Stimulated activated CD4-positive, alpha-beta T cell treated with anti-CD3 and anti-CD28 coated beads, Interleukin-4, amount 100 ng/mL, for 4 hours (primary cell): ENCODE results near the gene CPO.
"Not testable (repeated sequence)": the region's sequence is repeated elsewhere in the genome, so short reads cannot be mapped to it uniquely, and the experiment has no call there.

ENCODE experiments used
- DNase-seq, 2 experiments: peaks; one replicate each; pipeline ENCODE4 v3.0.0-alpha.2; 2020

CPO gene, protein sequence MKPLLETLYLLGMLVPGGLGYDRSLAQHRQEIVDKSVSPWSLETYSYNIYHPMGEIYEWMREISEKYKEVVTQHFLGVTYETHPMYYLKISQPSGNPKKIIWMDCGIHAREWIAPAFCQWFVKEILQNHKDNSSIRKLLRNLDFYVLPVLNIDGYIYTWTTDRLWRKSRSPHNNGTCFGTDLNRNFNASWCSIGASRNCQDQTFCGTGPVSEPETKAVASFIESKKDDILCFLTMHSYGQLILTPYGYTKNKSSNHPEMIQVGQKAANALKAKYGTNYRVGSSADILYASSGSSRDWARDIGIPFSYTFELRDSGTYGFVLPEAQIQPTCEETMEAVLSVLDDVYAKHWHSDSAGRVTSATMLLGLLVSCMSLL

DNA sequence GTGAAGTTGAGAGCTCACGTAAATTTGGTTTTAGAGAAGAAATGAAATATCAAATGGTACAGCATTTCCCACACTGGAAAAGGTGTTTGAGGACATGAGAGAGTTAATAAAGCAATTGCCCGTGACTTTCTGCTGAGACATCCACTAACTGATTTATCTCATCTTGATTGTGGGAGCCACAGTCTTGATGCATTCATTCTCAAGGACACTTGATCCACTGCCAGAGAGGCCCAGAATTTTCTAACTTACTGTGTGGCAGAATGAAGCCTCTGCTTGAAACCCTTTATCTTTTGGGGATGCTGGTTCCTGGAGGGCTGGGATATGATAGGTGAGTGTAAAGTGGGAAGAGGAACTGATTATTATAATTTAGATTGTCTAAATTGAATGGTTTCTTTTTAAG is at the start of gene CPO:
Gene CPO, plus strand, starts transcription at position 179 of the 400 bp plus-strand sequence. Its CDS starts 82 bp downstream, at position 261.
- no peak for DNase-seq

DNA sequence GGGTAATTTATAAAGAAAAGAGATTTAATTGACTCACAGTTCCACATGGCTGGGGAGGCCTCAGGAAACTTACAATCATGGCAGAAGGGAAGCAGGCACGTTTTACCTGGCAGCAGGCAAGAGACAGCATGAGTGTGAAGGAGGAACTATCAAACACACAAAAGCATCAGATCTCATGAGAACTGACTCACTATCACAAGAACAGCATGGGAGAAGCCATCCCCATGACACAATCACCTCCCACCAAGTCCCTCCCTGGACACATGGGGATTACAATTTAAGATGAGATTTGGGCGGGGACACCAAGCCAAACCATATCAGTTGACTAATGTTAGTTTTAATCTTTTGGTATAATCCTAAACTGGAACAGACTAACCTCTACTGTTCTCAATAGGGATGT is 49.1 kb upstream of the CPO start:
- no peak for DNase-seq

DNA sequence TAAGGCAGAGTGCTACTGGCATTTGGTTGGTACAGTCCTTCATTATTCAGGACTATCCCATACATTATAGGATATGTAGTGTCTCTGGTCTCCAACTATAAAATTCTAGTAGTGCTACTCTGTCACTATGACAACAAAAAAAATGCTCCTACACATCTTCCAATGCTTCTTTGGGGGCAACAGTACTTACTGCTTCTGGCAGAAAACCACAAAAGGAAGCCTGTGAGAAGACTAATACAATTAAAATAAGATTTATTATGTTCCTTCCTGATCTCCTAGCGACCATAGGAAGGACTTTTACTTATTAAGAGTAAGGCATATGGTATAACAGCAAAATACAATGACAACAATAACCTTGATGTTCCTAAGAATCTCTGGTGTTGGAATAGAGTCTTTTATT is 48.4 kb upstream of the CPO start:
- no peak for DNase-seq

DNA sequence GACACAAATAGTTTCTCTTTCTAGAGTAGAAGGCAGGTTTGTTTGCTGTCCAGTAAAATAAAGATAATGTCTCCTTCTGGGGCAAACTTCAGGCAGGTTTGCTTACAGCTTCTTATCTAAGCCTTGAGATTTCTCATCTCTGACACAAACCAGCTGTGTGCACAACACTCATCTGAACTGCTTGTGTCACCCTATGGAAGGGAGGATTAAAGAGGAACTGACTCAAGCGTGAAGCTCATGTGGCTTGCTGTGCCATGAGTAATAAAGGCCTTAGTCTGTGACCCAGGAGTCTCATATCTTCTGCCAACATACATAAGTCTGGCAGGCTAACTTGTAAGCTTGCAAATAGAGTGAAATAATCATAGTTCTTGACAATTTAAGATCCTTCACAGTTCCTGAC is 24.2 kb upstream of the CPO start:
- DNase-seq, result no peak

DNA sequence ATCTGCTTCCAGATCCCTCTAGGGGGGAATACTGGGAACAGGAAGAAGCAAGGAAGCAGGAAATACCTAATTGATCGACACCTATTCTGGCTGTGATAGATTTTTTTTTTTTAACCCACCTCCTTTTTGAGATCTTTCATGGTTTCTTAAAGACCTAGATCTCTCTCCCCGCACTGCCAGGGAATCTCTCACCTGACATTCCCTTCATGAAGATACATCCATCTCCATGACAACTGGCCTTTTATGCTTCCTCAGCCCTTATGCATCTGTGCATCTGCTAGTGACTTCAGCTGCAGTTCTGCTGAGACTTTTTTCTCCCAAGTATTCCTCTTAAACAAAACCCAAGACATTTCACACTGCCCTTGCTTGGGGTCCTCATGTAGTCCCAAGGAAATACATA is 21.1 kb upstream of the CPO start:
- DNase-seq, result no peak

DNA sequence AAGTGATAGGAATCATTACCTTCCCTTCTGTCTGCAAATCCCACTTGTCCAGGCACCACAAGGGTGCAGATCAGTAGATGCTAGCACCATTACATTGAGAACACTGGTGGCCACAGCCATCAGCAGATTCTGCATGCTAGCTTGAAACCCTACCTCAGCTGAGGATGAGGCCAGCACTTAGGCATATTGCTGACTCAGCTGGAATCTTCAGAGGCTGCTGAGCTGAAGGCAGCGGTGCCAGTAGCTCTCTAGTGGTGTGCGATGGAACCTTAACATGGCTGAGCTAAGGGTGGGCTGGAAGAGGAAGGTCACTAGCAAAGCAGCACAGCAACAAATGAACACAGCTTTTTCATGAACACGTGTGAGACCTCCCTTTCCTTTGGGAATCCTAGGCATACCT is 19.0 kb upstream of the CPO start:
- DNase-seq, result no peak

DNA sequence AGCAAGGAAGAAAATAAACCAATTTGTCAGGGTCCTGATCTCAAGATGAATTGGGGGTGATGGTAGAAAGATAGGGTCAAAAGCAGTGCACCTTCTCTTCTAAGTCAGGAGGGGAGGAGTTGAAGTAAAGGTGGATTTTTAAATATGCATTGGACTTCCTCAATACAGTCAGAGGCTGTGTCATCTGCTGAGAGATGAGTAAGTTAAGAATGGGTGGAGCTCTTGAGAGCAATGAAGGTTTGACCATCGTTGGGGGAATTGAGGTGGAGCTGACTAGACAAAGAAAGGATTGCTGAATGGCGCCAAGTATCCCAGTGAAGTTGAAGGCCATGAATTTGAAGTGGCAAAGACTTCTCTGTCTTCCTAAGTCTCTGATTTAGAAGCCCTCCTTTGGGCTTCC is 18.4 kb upstream of the CPO start:
- no peak for DNase-seq

DNA sequence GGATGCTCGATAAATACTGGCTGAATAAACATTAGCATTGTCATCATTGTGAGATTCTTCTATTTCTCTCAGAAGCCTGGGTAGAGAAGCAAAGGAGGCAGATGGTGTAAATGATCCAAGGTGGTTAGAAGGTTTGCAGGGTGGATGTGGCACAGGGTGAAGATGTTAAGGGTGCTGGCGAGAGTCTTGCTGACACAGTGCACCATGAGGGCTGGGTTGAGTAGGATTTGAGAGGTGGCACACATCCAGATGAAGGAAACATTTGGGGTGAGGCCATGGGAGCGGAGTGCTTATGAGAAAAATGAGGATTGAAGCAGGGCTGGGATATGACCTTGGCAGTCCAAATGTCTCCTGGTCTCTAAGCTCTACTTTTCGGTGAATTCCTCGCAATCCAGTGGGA is 17.8 kb upstream of the CPO start:
- no peak for DNase-seq

DNA sequence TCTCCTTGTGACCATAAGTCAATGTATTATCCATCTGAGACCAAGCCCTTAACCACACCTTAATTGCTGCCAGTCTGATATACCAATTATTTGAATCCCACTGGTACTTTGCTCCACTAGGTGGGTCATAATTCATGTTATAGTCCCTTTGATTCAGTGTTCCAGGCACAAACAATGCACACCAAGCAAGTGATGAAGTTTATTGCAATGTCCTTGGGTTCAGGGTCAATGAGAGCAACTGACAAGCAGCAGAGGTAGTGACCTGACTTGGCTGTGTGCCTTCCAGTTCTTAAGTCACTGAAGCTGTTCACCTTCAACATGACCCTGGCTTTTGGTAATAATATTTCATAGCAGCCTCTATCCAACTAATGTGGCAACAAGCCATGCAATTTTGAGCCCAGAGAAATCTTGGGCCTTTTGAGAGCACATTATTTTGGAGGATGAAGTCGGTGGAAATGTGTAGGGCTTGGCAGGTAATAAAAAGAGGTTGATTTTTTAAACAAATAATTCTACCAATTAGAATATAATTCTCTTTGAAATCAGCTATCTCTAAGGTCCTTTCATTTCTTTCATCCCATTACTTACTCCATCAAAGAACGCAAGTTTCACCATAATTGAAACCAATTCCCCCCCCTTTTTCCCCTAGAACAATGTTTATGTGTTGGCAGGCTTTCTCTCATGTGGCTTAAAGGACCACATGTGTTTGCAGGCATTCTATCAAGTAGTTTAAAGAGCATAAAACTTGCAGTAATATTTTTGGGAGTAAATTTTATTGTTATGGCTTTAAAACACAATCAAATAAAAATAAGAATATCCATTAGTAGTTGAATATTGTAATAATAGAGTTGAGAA is 3.1 kb upstream of the CPO start:
- no peak for DNase-seq

DNA sequence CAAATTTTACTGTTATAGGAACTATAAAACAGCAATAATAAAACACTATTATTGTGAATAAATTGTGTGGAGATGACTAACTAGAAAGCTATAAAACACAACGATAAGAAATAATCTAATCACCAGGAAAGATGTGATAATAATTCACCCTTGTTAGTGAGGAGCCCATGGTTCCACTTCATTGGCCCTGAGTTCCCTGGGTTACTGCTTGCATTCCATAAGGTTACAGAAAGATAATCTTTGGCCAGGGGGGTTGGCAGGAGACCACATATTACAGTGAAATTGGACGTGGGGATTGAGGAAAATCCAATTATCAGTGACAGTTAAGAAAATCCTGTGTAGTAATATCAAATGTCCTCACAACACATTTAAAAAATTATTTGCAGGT is 2.5 kb upstream of the CPO start:
- no peak for DNase-seq

DNA sequence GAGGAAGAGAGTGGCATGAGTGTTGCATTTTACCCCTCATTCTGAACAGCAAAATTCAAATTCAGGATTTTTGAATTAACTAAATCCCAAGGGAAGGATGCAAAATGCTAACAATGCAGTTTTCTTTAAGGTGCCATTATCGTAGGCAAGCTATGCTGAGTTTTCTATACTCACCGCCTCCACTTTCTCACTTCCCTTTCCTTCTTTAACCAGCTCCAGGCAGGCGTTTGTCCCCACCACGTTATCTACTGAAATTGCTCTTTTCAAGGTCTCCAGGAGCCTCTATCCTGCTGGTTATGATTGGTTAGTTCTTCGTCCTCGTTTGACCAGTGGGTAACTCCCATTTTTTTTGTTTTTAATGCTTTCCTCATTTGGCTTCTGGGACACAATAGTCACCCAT is 1.8 kb upstream of the CPO start:
- no peak for DNase-seq

DNA sequence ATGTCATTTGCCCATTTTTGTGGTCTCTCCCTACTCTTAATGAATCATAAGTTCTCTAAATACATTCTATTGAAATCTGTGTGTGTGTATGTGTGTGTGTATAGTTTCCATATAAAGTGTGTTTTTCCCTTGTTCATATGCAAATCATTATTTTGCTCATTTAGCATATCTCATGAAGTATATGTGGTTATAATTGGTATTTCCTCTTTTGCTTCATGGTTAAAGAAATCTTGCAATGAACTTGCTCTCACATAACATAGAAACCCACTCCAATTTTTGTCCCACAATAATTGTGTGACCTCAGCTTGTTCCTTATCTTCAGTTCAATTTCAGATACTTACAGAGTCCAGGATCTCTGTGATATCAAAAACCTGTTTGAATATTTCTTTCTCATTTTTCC is 1.2 kb downstream of the CPO start:
- DNase-seq, result no peak

DNA sequence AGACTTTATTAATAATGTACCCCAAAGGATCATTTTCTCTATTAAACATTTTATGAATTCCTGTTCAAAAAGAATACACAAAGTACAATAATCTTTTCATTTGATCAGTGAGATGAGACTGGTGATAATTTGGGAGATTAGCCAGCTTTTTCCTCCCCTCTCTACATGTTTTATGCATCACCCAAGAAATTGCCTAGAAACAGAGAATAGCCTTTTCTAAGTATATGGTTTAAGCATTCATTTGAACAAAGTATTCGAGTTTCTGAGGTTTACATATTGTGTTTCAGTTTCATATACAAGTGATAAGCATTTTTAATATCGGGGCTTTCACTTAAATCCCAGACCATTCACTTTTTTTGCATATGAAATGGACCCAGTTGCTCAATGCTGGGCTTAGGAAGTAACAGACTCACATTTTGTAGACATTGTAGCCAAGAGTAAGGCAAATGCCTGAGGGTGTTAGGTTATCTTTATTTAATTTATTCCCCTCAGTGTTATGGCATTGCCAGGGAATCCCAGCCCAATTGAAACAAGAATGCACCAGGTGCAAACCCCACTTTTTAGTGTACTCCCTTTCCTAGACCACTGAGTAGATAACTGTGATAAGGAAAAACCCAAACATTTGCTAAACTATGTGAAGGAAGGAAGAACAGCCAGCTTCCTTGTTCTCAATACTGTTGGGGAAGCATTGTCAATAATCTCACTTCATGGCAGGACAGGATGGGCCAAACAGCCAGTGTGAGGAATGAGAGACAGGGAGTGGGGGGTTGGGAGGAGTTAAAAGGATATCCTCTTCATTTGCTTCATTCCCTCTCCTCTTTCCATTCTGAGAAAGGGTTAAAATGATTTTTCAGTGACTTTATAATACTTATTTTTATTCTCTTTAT is 3.5 kb downstream of the CPO start:
- DNase-seq, result no peak

DNA sequence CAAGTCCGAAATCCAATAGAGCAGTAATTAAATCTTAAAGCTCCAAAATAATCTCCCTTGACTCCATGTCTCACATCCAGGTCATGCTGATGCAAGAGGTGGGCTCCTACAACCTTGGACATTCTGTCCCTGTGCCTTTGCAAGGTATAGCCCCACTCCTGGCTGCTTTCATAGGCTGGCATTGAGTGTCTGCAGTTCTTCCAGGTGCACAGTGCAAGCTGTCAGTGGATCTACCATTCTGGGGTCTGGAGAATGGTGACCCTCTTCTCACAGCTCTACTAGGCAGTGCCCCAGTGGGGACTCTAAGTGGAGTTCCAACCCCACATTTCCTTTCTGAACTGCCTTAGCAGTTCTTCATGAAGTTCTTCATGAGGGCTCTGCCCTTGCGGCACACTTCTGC is 14.1 kb downstream of the CPO start:
- not testable (repeated sequence) for DNase-seq

DNA sequence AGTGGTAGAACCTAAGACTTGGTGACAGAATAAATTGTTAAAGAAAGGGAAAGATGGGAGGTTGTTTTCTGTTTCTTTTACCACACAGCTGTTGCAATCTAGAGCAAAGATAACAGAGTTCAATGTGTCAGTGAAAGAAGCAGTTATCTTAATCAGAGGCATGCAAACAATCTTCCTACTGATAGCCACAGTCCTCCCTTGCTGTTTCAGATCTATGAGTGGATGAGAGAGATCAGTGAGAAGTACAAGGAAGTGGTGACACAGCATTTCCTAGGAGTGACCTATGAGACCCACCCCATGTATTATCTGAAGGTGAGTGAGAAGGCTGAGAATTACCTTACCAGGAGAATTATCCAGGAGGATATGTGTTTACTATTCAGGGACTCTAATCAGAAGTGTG is 15.9 kb downstream of the CPO start:
- DNase-seq, result no peak

DNA sequence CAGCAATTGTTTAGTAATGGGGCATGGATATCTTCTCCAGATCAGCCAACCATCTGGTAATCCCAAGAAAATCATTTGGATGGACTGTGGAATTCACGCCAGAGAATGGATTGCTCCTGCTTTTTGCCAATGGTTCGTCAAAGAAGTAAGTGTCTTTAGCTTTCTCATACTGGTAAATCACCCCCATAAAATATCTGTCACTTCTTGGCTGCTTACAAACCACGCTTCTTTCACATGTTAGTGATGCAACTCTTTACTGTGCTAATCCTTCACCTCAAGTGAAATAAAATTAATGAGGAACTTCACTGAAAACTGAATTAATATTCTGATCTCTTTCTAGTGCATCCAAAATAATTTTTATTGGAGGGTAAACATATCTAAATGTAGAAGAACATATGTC is 18.9 kb downstream of the CPO start:
- no peak for DNase-seq

DNA sequence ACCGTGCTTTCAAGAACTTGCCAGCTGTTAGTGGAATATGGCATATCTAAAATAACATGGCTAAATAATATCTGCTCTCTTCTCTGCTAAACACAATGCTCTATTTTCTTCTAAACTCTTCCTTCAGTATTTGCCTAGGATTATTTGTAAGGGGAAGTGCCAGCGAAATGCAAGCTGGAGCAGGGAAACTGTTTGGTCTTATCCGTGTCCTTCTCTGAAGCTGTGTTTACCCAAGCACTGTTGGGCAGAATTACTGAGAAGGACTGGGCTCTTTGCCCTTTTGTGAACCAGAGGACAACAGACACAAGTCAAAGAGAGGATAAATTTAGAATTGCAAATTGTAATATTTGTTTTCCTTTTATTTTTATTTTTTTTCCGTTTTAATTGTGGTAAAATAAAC is 23.6 kb downstream of the CPO start:
- no peak for DNase-seq

DNA sequence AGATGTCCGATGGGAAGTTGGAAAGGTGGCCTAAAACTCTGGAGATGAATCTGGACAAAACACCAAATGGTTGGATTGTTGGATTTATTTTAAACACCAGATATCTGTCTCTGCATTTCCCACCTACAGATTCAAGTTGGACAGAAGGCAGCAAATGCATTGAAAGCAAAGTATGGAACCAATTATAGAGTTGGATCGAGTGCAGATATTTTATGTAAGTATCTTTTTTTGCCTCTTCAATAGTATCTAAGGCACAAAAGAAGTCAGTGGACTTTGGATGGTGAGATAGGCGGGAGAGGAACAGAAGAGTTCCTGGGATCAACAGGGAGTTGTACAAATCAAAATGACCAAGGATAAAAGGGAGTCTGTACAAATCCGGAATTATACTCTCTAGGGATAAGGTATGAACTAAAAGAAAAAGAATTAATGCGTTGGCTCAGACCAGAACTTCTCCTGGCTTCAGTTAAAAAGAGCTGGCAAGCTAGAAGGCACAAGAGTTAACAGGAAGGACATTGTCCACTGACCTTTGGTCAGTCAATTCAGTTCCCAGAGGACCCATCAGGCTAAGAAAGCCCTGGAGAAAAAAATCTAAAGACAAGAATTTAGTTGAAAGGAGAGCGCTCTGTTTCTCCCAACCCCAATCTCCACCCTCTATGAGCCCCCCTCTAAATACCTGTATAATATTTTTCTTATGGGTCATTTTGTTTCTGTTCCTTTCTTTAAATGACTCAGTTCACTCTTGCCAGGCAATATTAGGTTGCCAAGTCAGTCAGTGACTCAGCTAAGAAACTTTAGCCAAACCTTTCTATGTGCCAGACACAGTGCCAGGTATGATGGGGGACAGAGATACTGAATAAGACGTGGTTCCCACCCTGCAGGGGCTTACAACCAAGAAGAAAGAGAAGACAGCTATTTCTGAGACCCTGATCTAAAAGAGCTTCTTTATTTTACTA is 29.1 kb downstream of the CPO start:
- no peak for DNase-seq

DNA sequence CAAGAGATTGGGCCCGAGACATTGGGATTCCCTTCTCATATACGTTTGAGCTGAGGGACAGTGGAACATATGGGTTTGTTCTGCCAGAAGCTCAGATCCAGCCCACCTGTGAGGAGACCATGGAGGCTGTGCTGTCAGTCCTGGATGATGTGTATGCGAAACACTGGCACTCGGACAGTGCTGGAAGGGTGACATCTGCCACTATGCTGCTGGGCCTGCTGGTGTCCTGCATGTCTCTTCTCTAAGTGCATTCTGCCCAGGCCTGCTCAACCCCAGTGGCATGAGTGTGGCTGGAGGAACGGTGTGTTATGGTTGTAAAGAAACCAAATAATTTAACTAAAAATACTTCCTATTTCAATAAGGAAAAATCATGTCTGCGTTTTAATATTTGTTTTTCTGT is 29.9 kb downstream of the CPO start:
- DNase-seq, result no peak

DNA sequence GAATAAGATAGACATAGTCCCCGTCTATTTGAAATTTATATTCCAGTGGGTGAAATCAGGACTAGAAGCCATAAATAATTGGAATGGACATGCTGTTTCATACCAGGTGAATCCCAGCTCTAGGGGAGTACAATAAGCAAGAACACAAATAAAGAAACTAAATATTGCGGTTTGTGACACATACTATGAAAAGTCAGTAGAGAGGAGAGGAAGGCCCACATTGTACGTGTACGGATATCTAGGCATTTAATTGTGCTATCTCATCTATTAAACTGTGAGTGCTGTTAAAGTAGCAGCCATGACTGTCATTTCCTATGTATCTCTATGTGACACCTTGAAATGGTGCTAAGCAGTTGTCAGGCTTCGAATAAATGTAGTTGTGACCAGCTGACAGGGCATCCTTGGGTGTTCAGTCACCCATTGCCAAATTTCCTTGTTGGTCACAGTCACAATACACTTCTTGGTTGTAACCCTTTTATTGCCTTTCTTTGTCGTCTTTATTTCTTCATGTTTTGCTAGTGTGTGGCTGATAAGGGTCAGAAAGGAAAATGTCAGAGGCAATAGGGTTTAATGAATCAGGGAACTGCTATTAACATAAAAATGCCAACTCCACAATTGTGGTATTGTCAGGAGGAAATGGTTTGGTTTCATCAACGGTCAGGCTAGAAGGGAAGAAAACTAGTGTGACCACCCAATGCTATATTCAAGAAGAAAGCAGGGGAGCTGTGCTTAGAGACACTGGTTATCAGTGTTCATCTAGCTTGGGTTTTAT is 31.5 kb downstream of the CPO start:
- DNase-seq, result no peak

DNA sequence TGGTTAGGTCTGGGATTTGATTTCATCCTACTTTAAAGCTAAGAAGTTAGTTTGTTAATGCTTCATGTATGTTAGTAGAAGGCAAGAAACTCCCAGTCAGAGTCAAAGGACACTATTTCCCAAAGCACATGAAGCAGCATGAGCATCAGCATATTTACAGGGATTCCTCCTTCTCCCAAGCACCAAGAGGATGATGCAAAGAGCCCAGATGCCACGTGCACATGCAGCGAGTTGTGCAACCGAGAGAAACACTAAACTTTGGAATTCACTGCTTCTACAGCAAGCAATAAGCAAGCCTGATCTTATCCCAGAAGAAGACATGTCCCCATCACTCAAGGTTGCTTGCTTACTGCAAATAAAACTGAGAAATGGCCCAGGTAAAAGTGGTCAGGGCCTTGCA is 32.5 kb downstream of the CPO start:
- no peak for DNase-seq
